ENCODE data around the gene SIRT7.

- TF ChIP-seq CTCF (IDR thresholded peaks at IDR 0.05; ENCODE audit: insufficient read depth, low read depth, low read length) (no peak), EZH2 (IDR thresholded peaks at IDR 0.05; ENCODE audit: insufficient read depth, low read length) (no peak)
Observed at GRCh38 chr17:81865733-81866439, 52.1 kb downstream of the SIRT7 start.
